HCT116 (cell line): ENCODE data around the gene MAP3K2. TPM values are rescaled to one million over a fixed set of nuclear protein-coding genes. Genes with fewer than 3 reads are reported as not detected.

ENCODE experiments used
- ATAC-seq: fragments of 200-7000 bp; cut with Tn5 transposase; 2 replicates; pipeline ENCODE4 v1.9.1; 2020; ENCODE audit warnings: mild to moderate bottlenecking, moderate library complexity
- BruUV-seq: library from RNA; stranded (reverse); fragments of 400-500 nt; replicated peaks from 2 replicates; lab custom pipeline; 2021; lab: Mats Ljungman, UMichigan
- CTCF ChIA-PET: fragments of 300-600 bp; sonication (Branson Sonifier 250); formaldehyde crosslinking; loops from one replicate; lab custom pipeline; 2021; ENCODE audit warnings: antibody characterized with exemption; lab: Charles Lee
- POLR2A ChIA-PET: fragments of 300-600, 350-600 bp; sonication (Branson Sonifier 250); formaldehyde crosslinking; loops from one replicate; lab custom pipeline; 2021; ENCODE audit warnings: antibody characterized with exemption; lab: Charles Lee
- RAD21 ChIA-PET, 2 experiments: fragments of 300-600 bp; sonication (Branson Sonifier 250); formaldehyde crosslinking; loops; one replicate each; lab custom pipeline; 2023; ENCODE audit warnings: low total read pairs in 2 of 2; ENCODE audit not compliant: uncharacterized antibody in 2 of 2, unreplicated experiment in 2 of 2, low non-redundant PET in 1 of 2; lab: Charles Lee
- DNase-seq: peaks from one replicate; pipeline ENCODE4 v3.0.0-alpha.2; 2010; ENCODE audit warnings: low read depth, low spot score
- H2AFZ ChIP-seq: fragments of 200-600 bp; shearing (Covaris generic), sonication (generic); 2 replicates; pipeline ENCODE4 v1.6.1; 2017; ENCODE audit warnings: low read depth, mixed run types, mixed read lengths, antibody characterized with exemption, low read length; ENCODE audit not compliant: poor library complexity, severe bottlenecking
- H3K27ac ChIP-seq: 2 replicates; pipeline ENCODE4 v1.5.1; 2012; ENCODE audit warnings: low read depth, low read length
- H3K27me3 ChIP-seq: fragments of 200-600 bp; sonication (generic); 2 replicates; pipeline ENCODE4 v1.6.1; 2016; ENCODE audit warnings: mixed run types, low read length, mixed read lengths; ENCODE audit not compliant: insufficient read depth
- H3K36me3 ChIP-seq, 2 experiments: fragments of 200-500 bp in 1 of 2; fragments of 200-600 bp in 1 of 2; sonication (Bioruptor generic) in 1 of 2; sonication (generic) in 1 of 2; 2 replicates each; pipeline versions ENCODE4 v1.5.1 to v1.6.1; 2014 to 2016; ENCODE audit warnings: low read length in 2 of 2, inconsistent platforms in 1 of 2, mixed read lengths in 1 of 2, mixed run types in 1 of 2; ENCODE audit not compliant: insufficient read depth in 2 of 2, control insufficient read depth in 1 of 2
- H3K4me1 ChIP-seq, 2 experiments: fragments of 200-600 bp in 1 of 2; sonication (generic) in 1 of 2; 2 replicates each; pipeline versions ENCODE4 v1.5.1 to v1.6.1; 2012 to 2017; ENCODE audit warnings: low read length in 2 of 2, inconsistent platforms in 1 of 2, mild to moderate bottlenecking in 1 of 2, mixed read lengths in 1 of 2, mixed run types in 1 of 2, moderate library complexity in 1 of 2; ENCODE audit not compliant: insufficient read depth in 2 of 2, control insufficient read depth in 1 of 2
- H3K4me2 ChIP-seq: fragments of 200-600 bp; sonication (generic); 2 replicates; pipeline ENCODE4 v1.6.1; 2017; ENCODE audit warnings: mixed run types, low read length, mixed read lengths
- H3K4me3 ChIP-seq, 2 experiments: fragments of 200-600 bp in 1 of 2; sonication (generic) in 1 of 2; replicated peaks in 1 of 2; 2 replicates each; pipeline ENCODE4 v1.5.1; 2011 to 2016; ENCODE audit warnings: low read length in 2 of 2, control low read depth in 1 of 2, low read depth in 1 of 2, mild to moderate bottlenecking in 1 of 2, mixed read lengths in 1 of 2, mixed run types in 1 of 2
- H3K79me2 ChIP-seq: fragments of 200-600 bp; sonication (generic); 2 replicates; pipeline ENCODE4 v1.6.1; 2017; ENCODE audit warnings: mild to moderate bottlenecking, mixed run types, low read length, moderate library complexity, mixed read lengths; ENCODE audit not compliant: insufficient read depth
- H3K9ac ChIP-seq: fragments of 200-600 bp; sonication (generic); 2 replicates; pipeline ENCODE4 v1.6.1; 2016; ENCODE audit warnings: low read length, mixed read lengths
- H3K9me2 ChIP-seq: fragments of 200-600 bp; sonication (generic), shearing (Covaris generic); 2 replicates; pipeline ENCODE4 v1.6.1; 2017; ENCODE audit warnings: mixed run types, mild to moderate bottlenecking, moderate library complexity; ENCODE audit not compliant: insufficient read depth
- H3K9me3 ChIP-seq, 2 experiments: fragments of 200-500 bp in 1 of 2; fragments of 200-600 bp in 1 of 2; sonication (Bioruptor generic) in 1 of 2; sonication (generic) in 1 of 2; 2 replicates each; pipeline ENCODE4 v1.6.1; 2014 to 2017; ENCODE audit warnings: low read length in 2 of 2, mixed read lengths in 2 of 2, inconsistent platforms in 1 of 2, low read depth in 1 of 2, mild to moderate bottlenecking in 1 of 2, mixed run types in 1 of 2, moderate library complexity in 1 of 2; ENCODE audit not compliant: control insufficient read depth in 1 of 2, insufficient read depth in 1 of 2
- H4K20me1 ChIP-seq: fragments of 200-600 bp; sonication (generic), shearing (Covaris generic); 2 replicates; pipeline ENCODE4 v1.6.1; 2017; ENCODE audit warnings: mixed run types, mild to moderate bottlenecking, moderate library complexity; ENCODE audit not compliant: insufficient read depth
- CBX3 ChIP-seq: IDR thresholded peaks from 2 replicates; pipeline ENCODE4 v1.6.1; 2012; ENCODE audit warnings: low read depth
- CEBPB ChIP-seq: IDR thresholded peaks from 2 replicates; pipeline ENCODE4 v1.6.1; 2012; ENCODE audit warnings: low read depth
- EGR1 ChIP-seq: IDR thresholded peaks from 2 replicates; pipeline ENCODE4 v1.6.1; 2012; ENCODE audit warnings: low read depth
- ELF1 ChIP-seq: IDR thresholded peaks from 2 replicates; pipeline ENCODE4 v1.6.1; 2012; ENCODE audit warnings: low read depth, borderline replicate concordance
- EZH2 ChIP-seq: fragments of 200-600 bp; sonication (generic); IDR thresholded peaks from 2 replicates; pipeline ENCODE4 v1.6.1; 2017; ENCODE audit warnings: antibody characterized with exemption, mixed run types
- EZH2phosphoT487 ChIP-seq: fragments of 200-600 bp; IDR thresholded peaks from 2 replicates; pipeline ENCODE4 v1.6.1; 2018; ENCODE audit warnings: antibody characterized with exemption, borderline replicate concordance
- FOSL1 ChIP-seq: IDR thresholded peaks from 2 replicates; pipeline ENCODE4 v1.6.1; 2012; ENCODE audit warnings: low read depth
- JUND ChIP-seq: IDR thresholded peaks from 2 replicates; pipeline ENCODE4 v1.6.1; 2012
- POLR2A ChIP-seq: IDR thresholded peaks from 2 replicates; pipeline ENCODE4 v1.7.0; 2011; ENCODE audit warnings: borderline replicate concordance; ENCODE audit not compliant: insufficient read depth, insufficient read length; ENCODE audit errors: extremely low read depth
- RAD21 ChIP-seq: IDR thresholded peaks from 2 replicates; pipeline ENCODE4 v1.6.1; 2012; ENCODE audit warnings: low read depth, mild to moderate bottlenecking
- SP1 ChIP-seq: IDR thresholded peaks from 2 replicates; pipeline ENCODE4 v1.6.1; 2012; ENCODE audit warnings: low read depth
- SRF ChIP-seq: IDR thresholded peaks from 2 replicates; pipeline ENCODE4 v1.6.1; 2012; ENCODE audit warnings: low read depth
- TCF7L2 ChIP-seq: IDR thresholded peaks from 2 replicates; pipeline ENCODE4 v1.7.0; 2011; ENCODE audit warnings: borderline replicate concordance, inconsistent platforms; ENCODE audit not compliant: insufficient read depth, insufficient read length; ENCODE audit errors: extremely low read depth
- YY1 ChIP-seq: IDR thresholded peaks from 2 replicates; pipeline ENCODE4 v1.6.1; 2011; ENCODE audit warnings: low read length, low read depth, moderate library complexity, mild to moderate bottlenecking; ENCODE audit not compliant: insufficient replicate concordance; ENCODE audit errors: extremely low read depth
- ZFX ChIP-seq: fragments of 450-650 bp; IDR thresholded peaks from 2 replicates; pipeline ENCODE4 v1.6.1; 2017
- intact Hi-C: fragments of 100-400 bp; cut with micrococcal nuclease; formaldehyde crosslinking; loops from 2 replicates; pipeline ENCODE4 v1.10.0; 2022
- total RNA-seq: library from RNA; stranded (reverse); gene quantifications from one replicate; pipeline ENCODE4 v1.2.1, GENCODE V29; 2021; ENCODE audit not compliant: unreplicated experiment
- TF ChIP-seq, protein P1 (sequence below): IDR thresholded peaks from 2 replicates; pipeline ENCODE4 v1.6.1; 2012; ENCODE audit warnings: low read depth
- TF ChIP-seq, protein P2 (sequence below): IDR thresholded peaks from 2 replicates; pipeline ENCODE4 v1.6.1; 2011; ENCODE audit warnings: mild to moderate bottlenecking, low read length, moderate library complexity; ENCODE audit not compliant: insufficient replicate concordance; ENCODE audit errors: extremely low read depth
- TF ChIP-seq, protein P3 (sequence below), 3 experiments: fragments of 200-600 bp in 1 of 3; sonication (generic) in 1 of 3; IDR thresholded peaks in 2 of 3; conservative IDR thresholded peaks in 1 of 3; 2 replicates each; pipeline ENCODE4 v1.5.1; 2012 to 2017; ENCODE audit warnings: low read depth in 2 of 3, low read length in 2 of 3, antibody characterized with exemption in 1 of 3, borderline replicate concordance in 1 of 3, control low read depth in 1 of 3, mild to moderate bottlenecking in 1 of 3, mixed read lengths in 1 of 3, mixed run types in 1 of 3, moderate library complexity in 1 of 3; ENCODE audit not compliant: insufficient read depth in 1 of 3
- TF ChIP-seq, protein P4 (sequence below): IDR thresholded peaks from 2 replicates; pipeline ENCODE4 v1.6.1; 2012
- TF ChIP-seq, protein P5 (sequence below): IDR thresholded peaks from 2 replicates; pipeline ENCODE4 v1.6.1; 2012

MAP3K2 gene
- total RNA-seq, 1 experiment from 2014 or later: 44.5 TPM

DNA sequence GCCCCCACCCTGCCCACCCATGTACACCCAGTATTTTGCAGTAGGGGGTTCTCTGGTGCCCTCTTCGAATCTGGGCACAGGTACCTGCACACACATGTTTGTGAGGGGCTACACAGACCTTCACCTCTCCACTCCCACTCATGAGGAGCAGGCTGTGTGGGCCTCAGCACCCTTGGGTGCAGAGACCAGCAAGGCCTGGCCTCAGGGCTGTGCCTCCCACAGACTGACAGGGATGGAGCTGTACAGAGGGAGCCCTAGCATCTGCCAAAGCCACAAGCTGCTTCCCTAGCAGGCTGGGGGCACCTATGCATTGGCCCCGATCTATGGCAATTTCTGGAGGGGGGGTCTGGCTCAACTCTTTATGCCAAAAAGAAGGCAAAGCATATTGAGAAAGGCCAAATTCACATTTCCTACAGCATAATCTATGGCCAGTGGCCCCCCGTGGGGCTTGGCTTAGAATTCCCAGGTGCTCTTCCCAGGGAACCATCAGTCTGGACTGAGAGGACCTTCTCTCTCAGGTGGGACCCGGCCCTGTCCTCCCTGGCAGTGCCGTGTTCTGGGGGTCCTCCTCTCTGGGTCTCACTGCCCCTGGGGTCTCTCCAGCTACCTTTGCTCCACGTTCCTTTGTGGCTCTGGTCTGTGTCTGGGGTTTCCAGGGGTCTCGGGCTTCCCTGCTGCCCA lies 39.7 kb upstream of the MAP3K2 start:
- Histone ChIP-seq H2AFZ (no peak overlapping the region), H3K4me1 (peaks cover 0 to 9% of the 10 kb centered on the region in 2 experiments; a peak in 2 of 4 replicates), H3K27ac (no peak overlapping the region), H3K4me3 (no peak overlapping the region), H4K20me1 (no peaks in the 10 kb centered on the region), H3K9me2 (no peaks in the 10 kb centered on the region), H3K79me2 (no peaks in the 10 kb centered on the region), H3K4me2 (no peak overlapping the region), H3K27me3 (no peaks in the 10 kb centered on the region), H3K9me3 (no peaks in the 10 kb centered on the region), H3K36me3 (no peaks in the 10 kb centered on the region), H3K9ac (no peak overlapping the region)
- ATAC-seq (no peak), DNase-seq (no peak)
- ChIA-PET RAD21 (no interaction called here), CTCF (no interaction called here), POLR2A (no interaction called here)
- intact Hi-C loops: no loop called here
- TF ChIP-seq, protein P1, sequence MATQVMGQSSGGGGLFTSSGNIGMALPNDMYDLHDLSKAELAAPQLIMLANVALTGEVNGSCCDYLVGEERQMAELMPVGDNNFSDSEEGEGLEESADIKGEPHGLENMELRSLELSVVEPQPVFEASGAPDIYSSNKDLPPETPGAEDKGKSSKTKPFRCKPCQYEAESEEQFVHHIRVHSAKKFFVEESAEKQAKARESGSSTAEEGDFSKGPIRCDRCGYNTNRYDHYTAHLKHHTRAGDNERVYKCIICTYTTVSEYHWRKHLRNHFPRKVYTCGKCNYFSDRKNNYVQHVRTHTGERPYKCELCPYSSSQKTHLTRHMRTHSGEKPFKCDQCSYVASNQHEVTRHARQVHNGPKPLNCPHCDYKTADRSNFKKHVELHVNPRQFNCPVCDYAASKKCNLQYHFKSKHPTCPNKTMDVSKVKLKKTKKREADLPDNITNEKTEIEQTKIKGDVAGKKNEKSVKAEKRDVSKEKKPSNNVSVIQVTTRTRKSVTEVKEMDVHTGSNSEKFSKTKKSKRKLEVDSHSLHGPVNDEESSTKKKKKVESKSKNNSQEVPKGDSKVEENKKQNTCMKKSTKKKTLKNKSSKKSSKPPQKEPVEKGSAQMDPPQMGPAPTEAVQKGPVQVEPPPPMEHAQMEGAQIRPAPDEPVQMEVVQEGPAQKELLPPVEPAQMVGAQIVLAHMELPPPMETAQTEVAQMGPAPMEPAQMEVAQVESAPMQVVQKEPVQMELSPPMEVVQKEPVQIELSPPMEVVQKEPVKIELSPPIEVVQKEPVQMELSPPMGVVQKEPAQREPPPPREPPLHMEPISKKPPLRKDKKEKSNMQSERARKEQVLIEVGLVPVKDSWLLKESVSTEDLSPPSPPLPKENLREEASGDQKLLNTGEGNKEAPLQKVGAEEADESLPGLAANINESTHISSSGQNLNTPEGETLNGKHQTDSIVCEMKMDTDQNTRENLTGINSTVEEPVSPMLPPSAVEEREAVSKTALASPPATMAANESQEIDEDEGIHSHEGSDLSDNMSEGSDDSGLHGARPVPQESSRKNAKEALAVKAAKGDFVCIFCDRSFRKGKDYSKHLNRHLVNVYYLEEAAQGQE: no peak
- TF ChIP-seq ZFX: no peak
- TF ChIP-seq, protein P2, sequence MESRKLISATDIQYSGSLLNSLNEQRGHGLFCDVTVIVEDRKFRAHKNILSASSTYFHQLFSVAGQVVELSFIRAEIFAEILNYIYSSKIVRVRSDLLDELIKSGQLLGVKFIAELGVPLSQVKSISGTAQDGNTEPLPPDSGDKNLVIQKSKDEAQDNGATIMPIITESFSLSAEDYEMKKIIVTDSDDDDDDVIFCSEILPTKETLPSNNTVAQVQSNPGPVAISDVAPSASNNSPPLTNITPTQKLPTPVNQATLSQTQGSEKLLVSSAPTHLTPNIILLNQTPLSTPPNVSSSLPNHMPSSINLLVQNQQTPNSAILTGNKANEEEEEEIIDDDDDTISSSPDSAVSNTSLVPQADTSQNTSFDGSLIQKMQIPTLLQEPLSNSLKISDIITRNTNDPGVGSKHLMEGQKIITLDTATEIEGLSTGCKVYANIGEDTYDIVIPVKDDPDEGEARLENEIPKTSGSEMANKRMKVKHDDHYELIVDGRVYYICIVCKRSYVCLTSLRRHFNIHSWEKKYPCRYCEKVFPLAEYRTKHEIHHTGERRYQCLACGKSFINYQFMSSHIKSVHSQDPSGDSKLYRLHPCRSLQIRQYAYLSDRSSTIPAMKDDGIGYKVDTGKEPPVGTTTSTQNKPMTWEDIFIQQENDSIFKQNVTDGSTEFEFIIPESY: no peak
- no peak for TF ChIP-seq RAD21
- TF ChIP-seq FOSL1: no peak
- no peak for TF ChIP-seq JUND
- TF ChIP-seq, protein P3, sequence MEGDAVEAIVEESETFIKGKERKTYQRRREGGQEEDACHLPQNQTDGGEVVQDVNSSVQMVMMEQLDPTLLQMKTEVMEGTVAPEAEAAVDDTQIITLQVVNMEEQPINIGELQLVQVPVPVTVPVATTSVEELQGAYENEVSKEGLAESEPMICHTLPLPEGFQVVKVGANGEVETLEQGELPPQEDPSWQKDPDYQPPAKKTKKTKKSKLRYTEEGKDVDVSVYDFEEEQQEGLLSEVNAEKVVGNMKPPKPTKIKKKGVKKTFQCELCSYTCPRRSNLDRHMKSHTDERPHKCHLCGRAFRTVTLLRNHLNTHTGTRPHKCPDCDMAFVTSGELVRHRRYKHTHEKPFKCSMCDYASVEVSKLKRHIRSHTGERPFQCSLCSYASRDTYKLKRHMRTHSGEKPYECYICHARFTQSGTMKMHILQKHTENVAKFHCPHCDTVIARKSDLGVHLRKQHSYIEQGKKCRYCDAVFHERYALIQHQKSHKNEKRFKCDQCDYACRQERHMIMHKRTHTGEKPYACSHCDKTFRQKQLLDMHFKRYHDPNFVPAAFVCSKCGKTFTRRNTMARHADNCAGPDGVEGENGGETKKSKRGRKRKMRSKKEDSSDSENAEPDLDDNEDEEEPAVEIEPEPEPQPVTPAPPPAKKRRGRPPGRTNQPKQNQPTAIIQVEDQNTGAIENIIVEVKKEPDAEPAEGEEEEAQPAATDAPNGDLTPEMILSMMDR (IDR thresholded peaks at IDR 0.05 in 2 of 3, conservative IDR thresholded peaks at IDR 0.05 in 1 of 3; ENCODE audit: borderline replicate concordance in 1 of 3, insufficient read depth in 1 of 3, low read depth in 2 of 3, low read length in 2 of 3): no peak
- no peak for TF ChIP-seq EGR1
- TF ChIP-seq, protein P4, sequence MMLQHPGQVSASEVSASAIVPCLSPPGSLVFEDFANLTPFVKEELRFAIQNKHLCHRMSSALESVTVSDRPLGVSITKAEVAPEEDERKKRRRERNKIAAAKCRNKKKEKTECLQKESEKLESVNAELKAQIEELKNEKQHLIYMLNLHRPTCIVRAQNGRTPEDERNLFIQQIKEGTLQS: no peak
- no peak for TF ChIP-seq CBX3
- TF ChIP-seq TCF7L2: no peak
- no peak for TF ChIP-seq EZH2
- no peak for TF ChIP-seq EZH2phosphoT487
- no peak for TF ChIP-seq CEBPB
- TF ChIP-seq POLR2A: no peak
- TF ChIP-seq SP1: no peak
- no peak for TF ChIP-seq YY1
- no peak for TF ChIP-seq ELF1
- TF ChIP-seq, protein P5, sequence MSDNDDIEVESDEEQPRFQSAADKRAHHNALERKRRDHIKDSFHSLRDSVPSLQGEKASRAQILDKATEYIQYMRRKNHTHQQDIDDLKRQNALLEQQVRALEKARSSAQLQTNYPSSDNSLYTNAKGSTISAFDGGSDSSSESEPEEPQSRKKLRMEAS: no peak
- TF ChIP-seq SRF: no peak
- no TSS peak for BruUV-seq
